Activated CD4-positive, alpha-beta T cell treated with anti-CD3 and anti-CD28 coated beads for 4 hours (primary cell): ENCODE measurements around the gene YBX1.

Source experiments
- DNase-seq, 2 donors: peaks; one replicate each; pipeline ENCODE4 v3.0.0-alpha.2; 2020

Gene YBX1

DNA sequence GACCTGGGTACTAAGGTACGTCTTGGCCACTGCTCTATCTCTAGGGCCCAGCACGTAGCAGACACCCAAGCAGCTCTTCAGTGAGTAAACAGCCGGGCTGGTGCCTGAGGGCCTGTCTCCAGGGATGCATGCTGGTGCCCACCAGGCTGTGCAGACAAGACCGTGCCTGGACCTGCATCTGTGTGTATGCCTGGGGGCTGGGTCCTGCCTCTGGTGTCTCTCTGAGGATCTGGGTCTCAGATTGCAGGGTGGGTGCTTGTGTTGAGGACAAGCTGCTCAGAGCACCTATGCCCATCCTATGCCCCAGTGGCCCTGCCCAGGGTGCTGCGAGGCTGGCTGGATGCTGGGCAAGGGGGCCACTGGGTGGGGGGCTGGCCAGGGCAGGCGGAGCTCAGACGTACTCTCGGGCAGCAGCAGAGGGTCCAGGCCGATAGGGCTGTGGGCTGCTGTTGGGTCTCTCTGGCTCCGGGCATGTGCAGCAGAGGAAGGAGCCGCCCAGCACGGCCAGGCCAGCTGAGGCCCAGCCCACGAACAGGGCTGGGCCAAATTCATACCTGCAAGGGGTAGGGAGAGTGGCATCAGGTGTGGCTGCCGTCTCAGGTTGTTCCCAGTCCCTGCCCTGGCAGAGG, 53.4 kb downstream of the YBX1 start:
- no peak for DNase-seq

GRCh38 chr1:42736152-42736551, 53.9 kb downstream of the YBX1 start:
- no peak for DNase-seq

DNA sequence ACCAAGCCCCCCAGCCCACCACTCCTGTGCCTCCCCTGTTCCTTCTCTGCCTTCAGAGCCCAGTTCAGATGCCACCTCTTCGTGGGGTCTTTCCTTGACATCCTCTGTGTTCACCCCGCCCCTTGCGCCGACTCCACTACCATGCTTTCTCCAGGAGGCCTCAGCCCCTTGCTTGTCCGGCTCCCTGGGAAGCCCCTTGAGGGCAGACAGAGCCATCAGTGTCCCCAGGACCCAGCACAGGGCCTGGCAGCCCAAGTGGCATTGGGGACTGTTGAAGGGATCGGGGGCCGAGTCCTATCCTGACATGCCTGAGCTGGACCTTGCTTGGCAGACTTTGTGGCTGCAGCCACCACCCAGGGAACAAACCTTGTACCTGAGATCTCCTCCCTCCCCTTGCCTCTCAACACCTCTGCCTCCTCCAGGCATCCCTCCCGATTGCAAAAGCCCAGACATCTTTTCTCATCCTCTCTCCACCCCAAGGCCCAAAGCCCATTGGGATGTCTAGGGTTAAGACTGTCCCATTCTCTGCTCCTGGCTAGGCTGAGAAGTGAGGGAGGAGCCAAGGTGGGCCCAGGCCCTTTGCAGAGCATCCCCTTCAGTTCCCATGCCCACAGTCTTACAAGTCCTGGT, 54.5 kb downstream of the YBX1 start:
- no peak for DNase-seq

DNA sequence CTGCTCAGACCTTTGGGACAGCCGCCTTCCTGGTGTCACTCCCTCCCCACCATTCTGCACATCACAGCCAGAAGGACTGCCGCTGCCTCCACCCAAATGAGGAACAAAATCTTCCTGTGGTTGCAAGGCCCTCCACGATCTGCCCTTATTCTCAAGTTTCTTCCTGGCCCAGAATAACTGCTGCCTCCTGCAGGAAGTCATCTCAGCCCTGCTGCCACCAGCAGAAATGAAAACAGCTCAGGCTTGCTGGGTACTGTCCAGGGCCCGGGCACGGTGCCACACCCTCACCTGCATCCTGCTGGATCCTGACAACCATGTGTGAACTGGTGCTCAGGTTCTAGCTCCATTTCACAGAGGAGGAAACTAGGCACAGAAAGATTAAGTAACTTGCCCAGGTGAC, 55.0 kb downstream of the YBX1 start:
- no peak for DNase-seq

DNA sequence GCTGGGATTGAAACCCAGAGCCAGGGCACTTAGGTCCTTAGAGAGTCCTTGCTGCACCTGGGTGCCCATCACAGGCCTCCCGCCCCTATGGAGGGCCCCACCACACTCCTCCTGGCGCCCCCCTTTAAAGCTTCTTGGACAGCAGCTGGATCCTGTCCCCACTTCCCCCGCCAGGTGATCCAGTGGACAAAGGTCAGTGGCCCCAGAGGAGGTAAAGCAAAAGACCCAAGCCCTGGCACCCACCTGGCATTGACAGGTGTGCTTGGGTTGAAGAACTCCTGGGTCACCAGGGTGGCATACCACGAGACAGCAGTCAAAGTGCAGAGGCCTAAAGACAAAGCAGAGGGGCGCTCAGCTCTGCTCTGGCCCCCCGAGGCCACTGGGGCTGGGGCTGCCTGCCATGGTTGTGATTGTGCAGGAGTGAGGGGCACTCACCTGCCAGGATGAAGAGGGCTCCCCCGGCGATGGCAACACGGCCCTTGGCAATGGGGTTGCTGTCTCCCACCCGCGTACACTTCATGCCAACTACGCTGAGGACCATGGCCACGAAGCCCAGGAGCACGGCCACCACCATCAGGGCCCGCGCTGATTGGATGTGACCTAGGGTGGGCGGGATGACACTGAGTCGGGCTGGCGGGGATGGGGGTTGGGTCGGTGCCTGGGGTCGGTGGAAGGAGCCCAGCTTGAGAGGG, 55.9 kb downstream of the YBX1 start:
- DNase-seq: no peak

- no peak for DNase-seq
Observed at GRCh38 chr1:42738678-42739226, 56.5 kb downstream of the YBX1 start.

GRCh38 chr1:42739753-42740700, 57.8 kb downstream of the YBX1 start, which contains the start of gene CLDN19:
CLDN19 (minus strand) TSS chr1:42740236; CDS start chr1:42740063, 173 bp downstream.
- no peak for DNase-seq

- no peak for DNase-seq
Observed at GRCh38 chr1:42740851-42741580, 58.8 kb downstream of the YBX1 start.

DNA sequence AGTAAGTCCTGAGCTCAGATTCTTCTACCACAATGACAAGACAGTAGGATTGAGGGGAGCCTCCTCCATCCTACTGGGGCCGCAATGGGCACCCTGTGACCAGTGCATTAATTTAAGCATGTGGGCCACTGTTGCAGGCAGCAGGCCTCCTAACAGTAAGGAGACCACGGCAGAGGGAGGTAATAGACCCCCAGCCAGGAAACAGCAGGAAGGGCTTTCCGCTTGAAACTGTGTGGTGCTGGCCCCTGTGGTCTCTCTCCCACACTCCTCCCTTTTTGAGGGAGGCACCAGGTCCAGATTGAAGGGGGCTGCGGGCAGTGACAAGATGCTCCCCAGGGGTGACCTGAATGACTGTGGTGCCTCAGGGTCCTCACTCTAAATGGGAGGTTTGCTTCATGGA, 59.5 kb downstream of the YBX1 start:
- no peak for DNase-seq

- no peak for DNase-seq
Observed at GRCh38 chr1:42742141-42742540, 59.9 kb downstream of the YBX1 start.

GRCh38 chr1:42742617-42743316, 60.5 kb downstream of the YBX1 start:
- no peak for DNase-seq

- DNase-seq: no peak
Observed at GRCh38 chr1:42743317-42744147, 61.3 kb downstream of the YBX1 start.

GRCh38 chr1:42744148-42744413, 61.9 kb downstream of the YBX1 start:
- DNase-seq: no peak

GRCh38 chr1:42745851-42746250, 63.6 kb downstream of the YBX1 start:
- DNase-seq: no peak

GRCh38 chr1:42746436-42747105, 64.4 kb downstream of the YBX1 start:
- DNase-seq: no peak

- DNase-seq: peak; percentile 45 to 51
Observed at GRCh38 chr1:42747125-42747524, 64.9 kb downstream of the YBX1 start.

- no peak for DNase-seq
Observed at GRCh38 chr1:42748021-42748420, 65.8 kb downstream of the YBX1 start.

DNA sequence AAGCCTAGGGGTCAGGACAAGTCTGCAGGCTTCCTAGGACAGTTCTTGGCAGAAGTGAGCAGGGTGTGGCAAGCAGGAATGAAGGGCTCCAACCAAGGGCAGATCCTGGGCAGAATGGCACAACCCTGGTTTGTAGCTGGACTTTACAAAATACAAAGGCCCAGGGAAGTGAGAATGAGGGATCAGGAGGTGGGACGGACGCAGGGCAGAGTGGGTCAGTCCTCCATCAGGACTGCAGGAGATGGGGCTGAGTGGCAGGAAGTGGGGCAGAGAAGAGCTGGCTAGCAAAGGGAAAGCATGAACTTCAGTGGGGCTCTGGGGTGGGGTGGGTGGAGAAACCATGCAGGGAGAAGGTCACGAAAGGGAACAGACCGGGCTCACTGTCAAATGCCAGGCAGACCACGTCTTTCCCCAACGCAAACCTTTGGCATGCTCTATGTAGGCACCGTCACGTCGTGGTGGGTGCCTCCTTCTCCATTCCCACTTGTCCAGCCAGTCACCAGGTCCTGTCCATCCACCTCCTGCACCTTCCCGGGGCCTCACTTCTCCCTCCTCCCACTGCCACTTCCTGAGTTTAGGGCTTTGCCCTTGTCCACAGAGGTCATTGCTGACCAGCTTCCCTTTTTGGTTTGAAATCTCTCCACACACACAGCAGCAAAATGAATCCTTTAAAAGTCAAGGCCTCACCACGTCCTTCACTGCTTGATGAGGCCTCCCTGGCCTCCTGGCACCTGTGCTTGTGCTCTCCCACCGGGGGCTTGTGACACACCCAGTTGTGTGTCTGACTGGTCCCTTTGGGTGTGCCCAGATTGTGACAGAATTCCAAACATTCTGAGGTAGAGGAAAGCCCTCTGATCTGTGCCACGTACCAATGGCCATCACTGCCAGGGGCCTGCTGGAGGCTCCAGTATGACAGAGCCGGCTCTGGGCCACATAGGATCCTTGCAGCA, 66.5 kb downstream of the YBX1 start:
- no peak for DNase-seq

- no peak for DNase-seq
Observed at GRCh38 chr1:42750041-42750440, 67.8 kb downstream of the YBX1 start.
